Stimulated activated CD4-positive, alpha-beta T cell treated with anti-CD3 and anti-CD28 coated beads, Interleukin-1b, Interleukin-23, amount 100 ng/mL, for 48 hours (primary cell): Measurements from ENCODE around the gene OR5K3.
"Not testable (repeated sequence)": the region's sequence is repeated elsewhere in the genome, so short reads cannot be mapped to it uniquely, and the experiment has no call there.

Source experiments
- DNase-seq: peaks from one replicate; pipeline ENCODE4 v3.0.0-alpha.2; 2020

The OR5K3 gene

DNA sequence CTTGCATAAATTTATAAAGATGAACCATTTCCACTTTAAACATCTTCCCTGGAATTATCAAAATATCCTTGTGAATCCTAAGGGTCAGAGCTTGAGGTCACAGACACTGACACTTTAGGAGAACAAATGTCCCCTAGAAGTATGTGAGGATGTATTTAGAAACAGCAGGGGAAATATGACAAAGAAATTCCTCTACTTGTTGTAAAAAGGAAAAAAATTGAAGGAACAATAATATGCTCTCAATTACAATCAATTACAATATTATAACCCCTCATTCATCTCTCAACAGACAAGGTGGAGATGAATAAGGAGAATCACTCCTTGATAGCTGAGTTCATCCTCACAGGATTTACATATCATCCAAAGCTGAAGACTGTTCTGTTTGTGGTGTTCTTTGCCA lies at the start of gene OR5K3:
Gene OR5K3 (plus strand): TSS at position 301 of the 400 bp plus-strand sequence. CDS start 0 bp downstream, at position 301.
- DNase-seq = no peak

DNA sequence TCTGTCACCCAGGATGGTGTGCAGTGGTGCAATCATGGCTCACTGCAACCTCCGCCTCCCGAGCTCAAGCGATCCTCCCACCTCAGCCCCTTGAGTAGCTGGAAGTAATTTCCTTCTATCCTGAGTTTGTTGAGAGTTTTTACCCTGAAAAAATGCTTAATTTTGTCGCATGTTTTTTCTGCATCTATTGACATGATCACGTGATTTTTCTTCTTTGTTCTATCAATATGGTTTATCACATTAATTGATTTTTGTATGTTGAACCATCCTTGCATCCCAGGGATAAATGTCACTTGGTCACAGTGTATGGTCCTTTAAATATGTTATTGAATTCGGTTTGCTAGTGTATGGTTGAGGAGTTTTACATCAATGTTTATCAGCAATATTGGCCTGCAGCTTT lies 48.7 kb upstream of the OR5K3 start:
- DNase-seq = no peak

- DNase-seq = no peak
Observed at GRCh38 chr3:98343647-98344507, 46.6 kb upstream of the OR5K3 start.

- no peak for DNase-seq
Observed at GRCh38 chr3:98350082-98350481, 40.4 kb upstream of the OR5K3 start.

DNA sequence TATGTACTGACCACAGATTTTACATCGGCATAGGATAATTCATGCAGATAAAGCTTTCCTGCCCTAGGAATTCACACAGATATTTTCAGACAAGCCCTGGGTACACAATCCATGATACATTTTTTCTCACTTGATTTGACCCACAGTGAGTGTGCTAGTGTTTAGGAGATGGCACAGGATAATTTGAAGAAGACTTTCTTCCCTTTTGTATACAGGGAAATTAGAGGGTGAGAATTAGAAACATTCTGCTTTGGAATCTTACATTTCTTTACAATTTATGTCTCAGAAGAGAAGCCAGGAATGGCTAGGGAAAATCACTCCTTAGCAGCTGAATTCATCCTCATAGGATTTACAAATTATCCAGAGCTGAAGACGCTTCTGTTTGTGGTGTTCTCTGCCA lies 36.9 kb upstream of the OR5K3 start, which contains the start of gene OR5K4:
Gene OR5K4 (plus strand): TSS at position 301 of the 400 bp plus-strand sequence. CDS start 0 bp downstream, at position 301.
- DNase-seq = no peak

DNA sequence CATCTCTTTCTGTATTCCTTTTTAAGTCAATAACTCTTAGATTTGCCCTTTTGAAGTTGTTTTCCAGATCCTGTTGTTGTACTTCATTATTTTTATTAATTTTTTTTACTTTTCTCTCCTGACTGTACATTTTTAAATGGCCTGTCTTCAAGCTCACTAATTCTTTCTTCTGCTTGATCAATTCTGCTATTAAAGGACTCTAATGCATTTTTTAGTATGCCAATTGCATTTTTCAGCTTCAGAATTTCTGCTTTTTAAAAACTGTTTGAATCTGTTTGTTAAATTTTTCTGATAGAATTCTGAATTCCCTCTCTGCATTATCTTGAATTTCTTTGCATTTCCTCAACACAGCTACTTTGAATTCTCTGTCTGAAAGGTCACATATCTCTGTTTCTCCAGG lies 31.2 kb upstream of the OR5K3 start:
- DNase-seq = no peak

DNA sequence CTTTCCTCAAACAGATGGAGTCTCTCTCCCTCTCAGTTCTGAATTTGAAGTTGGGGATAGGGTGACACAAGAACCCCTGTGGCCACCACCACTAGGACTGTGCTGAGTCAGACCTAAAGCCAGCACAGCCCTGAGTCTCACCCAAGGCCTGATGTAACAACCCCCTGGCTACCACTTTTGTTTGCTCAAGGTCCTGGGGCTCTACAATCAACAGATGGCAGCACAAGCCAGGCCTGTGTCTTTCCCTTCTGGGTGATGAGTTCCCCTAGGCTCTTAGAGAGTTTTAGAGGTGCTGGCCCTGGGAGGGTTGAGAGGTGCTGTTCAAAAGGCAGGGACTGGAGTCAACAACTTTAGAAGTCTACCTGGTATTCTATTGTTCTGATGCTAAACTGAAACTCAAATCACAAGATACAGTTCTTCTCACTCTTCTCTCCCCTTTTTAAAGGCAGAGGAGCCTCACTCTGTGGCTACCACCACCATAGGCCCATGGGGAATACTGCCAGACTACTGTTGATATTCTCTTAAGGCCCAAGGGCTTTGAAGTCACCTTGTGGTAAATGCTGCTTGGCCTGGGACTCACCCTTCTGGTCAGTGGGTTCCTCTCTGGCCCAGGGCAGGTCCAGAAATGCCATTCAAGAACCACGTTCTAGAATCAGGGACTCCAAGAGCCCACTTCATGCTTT lies 30.3 kb upstream of the OR5K3 start:
- DNase-seq = peak; percentile 4

DNA sequence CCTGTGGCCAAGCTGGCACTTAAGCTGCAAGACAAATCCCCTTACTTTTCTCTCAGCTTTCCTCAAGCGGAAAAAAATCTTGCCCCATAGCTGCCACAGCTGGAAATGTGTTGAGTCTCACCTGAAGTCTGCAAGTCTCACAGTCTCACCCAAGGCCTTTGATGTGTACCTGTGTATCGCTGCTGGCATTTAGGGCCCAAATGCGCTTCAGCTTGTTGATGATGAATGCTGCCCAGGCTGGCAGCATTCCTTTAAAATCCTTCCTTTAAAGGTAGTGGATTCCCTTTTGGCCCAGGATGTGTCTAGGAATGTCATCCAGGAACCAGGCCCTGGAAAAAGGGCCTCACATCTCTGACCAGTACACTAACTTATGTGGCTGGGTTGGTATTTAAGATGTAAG lies 29.8 kb upstream of the OR5K3 start:
- no peak for DNase-seq

DNA sequence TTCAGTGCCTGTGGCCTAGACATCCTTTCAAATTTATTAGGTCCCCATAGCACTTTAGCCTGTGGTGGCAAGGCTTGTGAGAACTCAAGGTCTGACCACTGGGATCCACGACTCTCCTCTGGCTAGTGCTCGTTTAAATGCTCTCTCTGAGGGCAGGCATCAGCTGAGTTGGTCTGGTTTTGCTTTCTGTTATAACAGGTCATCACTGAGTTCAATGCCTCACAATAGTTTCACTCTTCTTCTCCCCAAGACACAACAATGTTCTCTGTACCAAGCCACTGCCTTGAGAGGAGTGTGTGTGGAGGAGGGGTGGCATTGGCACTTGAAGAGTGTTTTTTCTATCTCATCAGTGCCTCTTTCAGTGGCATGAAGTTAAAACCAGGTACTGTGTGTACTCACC lies 29.2 kb upstream of the OR5K3 start:
- no peak for DNase-seq

GRCh38 chr3:98367464-98368246 lies 22.8 kb upstream of the OR5K3 start:
- DNase-seq = no peak

DNA sequence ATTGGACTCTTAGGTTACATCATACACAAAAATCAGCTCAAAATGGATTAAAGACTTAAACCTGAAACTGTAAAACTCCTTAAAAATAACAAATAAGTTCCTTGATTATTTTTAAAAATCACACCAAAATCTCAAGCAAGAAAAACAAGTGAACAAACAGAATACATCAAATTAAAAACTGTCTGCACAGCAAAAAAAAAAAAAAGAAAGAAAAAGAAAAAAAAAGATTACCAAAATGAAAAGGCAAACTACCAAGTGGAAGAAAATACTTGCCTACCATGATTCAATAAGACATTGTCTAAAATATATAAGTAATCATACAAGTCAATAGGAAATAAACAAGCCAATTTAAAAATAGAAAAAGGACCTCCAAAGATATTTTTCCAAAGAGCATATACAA lies 19.3 kb upstream of the OR5K3 start:
- DNase-seq = no peak

- no peak for DNase-seq
Observed at GRCh38 chr3:98371853-98372252, 18.6 kb upstream of the OR5K3 start.

- no peak for DNase-seq
Observed at GRCh38 chr3:98372445-98372844, 18.0 kb upstream of the OR5K3 start.

DNA sequence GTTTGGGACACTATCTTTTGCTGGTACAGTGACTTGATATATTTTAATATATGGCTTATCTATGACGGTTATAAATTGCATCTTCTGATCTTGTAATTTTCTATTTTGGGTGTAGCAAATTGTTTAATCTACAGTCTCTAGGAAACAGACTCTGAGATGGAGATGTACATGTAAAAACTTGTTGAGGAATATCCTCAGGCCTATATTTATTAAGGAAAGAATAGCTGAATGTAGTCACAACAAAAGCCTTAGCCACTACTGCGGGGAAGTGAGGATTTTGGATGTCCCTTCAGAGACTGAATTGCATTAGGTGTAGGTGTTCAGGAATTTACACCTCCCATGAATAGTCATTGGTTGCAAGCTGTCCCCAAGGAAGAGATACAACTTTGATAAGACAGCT lies 13.8 kb upstream of the OR5K3 start:
- DNase-seq = no peak

DNA sequence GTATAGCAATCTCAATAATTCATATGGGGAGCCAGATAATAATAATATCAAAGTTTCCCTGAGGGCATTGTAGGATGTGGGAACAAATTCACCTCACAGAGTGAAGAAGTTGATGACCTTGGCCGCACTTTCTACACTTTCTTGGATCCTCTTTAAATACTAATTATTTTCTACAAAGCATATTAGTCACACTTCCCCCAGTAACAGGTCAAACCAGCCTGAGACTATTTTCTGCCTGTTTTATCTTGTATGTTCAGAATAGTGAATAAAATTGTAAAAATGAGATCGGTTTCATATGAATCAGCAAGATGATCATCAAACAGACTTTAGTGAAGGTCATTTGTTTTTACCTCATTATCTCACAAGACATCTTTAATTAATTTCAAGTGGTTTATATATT lies 2.3 kb upstream of the OR5K3 start:
- no peak for DNase-seq

- DNase-seq = no peak
Observed at GRCh38 chr3:98395101-98395500, 4.6 kb downstream of the OR5K3 start.

- not testable (repeated sequence) for DNase-seq
Observed at GRCh38 chr3:98396482-98396881, 6.0 kb downstream of the OR5K3 start.

DNA sequence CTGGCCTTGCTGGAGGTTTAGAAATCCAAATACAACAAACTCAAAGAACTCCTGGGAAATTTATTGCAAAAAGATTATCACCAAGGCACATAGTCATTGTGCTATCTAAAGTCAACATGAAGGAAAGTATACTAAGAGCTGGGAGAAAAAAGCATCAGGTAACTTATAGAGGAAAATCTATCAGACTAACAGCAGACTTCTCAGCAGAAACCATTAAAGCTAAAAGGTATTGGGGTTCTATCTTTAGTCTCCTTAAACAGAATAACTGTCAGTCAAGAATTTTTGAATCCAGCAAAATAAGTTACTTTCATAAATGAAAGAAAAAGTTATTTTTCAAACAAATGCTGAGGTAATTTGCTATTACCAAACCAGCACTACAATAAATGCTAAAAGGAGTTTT lies 8.0 kb downstream of the OR5K3 start:
- no peak for DNase-seq

DNA sequence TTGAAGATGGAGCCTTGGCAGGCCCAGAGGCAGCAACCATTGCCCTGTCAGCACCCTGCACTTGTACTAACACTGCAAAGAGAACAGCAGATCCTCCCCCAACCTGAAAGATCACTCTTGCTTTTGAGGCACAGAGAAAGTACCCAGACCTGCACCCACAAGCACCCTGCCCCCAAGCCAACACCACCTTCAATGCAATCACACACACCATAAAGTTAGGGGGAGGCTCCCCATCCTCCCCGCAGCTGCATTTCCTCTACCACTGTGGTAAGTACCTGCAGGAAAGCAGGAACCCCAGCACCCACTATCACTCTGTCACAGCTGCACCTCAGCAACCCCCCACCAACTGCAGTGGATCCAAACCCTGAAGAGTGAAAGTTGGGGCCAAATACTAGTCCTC lies 12.0 kb downstream of the OR5K3 start:
- DNase-seq = no peak

GRCh38 chr3:98404010-98404409 lies 13.5 kb downstream of the OR5K3 start:
- no peak for DNase-seq

DNA sequence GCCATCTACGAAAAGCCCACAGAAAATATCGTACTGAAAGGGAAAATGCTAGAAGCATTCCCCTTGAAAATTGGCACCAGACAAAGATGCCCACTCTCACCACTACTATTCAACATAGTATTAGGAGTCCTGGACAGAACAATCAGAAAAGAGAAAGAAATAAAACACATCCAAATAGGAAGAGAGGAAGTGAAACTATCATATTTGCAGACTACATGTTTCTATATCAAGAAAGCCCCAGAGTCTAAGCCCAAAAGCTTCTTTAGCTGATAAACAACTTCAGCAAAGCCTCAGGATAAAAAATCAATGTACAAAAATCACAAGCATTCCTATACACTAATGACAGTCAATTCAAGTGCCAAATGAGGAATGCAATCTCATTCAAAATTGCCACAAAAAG lies 15.6 kb downstream of the OR5K3 start:
- no peak for DNase-seq

GRCh38 chr3:98432575-98432974 lies 42.1 kb downstream of the OR5K3 start:
- DNase-seq = no peak

- no peak for DNase-seq
Observed at GRCh38 chr3:98433764-98434163, 43.3 kb downstream of the OR5K3 start.

DNA sequence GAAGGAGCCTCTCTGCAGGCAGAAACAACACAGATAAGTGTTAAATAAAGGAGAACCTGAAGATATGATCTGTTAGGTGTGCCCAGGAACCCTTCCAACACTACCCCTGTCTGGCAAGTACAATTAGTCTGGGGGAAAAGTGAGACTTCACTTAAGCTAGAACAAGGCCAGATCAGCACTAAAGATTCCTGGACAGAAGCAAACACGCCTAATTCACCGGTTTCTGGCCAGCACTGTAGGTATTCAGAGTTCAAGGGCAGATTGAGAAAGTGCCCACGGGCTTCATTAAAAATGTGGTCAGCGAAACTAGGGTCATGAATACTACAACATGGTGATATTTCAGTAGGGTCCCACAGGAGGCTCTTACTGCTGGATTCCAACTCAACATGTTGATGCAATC lies 43.9 kb downstream of the OR5K3 start:
- DNase-seq = no peak
